AG08395 (cell line): ENCODE results near the gene CTTN.

Experiments
- DNase-seq: peaks from one replicate; pipeline ENCODE4 v3.0.0; 2012; ENCODE audit warnings: mixed read lengths, low spot score

CTTN gene

DNA sequence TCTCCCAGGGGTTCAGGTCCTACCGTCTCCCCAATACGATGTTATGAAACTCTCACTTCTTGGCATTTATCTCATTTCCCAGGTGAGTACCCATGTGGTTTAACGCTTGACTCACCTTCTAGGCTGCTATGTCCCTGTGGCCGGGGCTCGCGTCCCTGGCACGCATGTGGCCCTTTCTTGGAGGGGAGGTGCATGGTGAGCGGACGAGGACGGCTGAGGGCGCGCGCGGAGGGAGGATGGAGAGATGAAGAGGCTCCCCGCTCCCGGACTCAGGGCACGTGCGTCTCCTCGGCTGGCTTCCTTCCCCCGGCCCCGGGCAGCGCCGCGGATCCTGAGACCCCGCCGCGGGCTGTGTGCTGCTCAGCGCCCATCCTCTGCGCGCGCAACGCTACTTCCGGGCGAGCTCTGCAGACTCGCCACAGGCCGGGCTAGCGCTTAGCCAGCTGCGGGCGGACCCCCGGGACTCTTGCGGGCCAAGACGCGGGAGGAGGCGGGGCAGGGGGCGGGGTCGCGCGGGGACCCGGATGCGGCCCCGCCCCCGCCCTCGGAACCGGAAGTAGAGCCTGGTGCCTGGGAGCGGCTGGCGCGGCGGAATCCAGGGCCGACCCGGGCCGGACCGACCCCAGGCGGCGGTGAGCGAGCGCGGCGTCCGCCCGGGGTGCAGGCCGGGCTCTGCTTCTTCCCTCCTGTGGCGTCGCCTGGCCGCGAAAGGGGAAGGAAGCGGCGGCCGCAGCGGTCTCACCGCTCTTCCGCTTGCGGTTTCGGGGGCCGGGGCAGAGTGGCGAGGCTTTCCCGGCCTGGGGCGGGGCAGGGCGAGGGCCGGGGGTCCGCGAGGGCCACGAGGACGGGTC is at the start of gene CTTN:
Gene CTTN, plus strand, starts transcription at position 547 of the 851 bp plus-strand sequence. CDS start 8,769 bp downstream, outside the sequence.
- peak; percentile 96 for DNase-seq

DNA sequence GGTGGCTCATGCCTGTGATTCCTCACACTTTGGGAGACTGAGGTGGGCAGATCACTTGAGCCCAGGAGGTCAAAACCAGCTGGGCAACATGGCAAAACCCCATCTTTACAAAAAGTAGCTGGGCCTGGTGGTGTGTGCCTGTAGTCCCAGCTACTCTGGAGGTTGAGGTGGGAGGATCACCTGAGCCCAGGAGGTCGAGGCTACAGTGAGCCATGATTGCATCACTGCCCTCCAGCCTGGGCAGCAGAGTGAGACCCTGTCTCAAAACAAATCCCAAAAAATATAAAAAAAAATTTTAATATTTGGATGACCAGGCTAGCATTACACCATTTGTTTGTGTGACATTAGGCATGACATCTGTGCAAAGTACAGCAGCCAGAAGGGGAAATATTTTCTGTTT is 49.7 kb upstream of the CTTN start:
- DNase-seq = no peak

DNA sequence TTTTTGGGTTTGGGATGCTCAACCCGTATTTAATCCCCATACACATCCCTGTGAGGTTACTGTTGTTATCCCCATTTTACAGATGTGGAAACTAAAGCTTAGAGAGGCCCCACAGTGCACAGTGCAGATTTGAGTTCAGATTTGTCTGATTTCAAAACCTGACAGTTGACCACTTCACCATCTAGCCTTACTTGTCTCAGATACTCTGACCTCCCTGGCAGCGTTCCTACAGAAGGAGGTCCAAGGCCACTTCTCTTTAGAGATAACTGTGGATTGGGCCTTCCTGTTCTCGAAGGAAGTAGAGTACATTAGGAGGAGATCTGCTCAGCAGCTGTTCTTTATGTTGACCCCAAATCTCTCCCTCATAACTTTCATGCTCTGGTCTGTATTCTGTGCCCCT is 46.7 kb upstream of the CTTN start:
- DNase-seq = no peak

DNA sequence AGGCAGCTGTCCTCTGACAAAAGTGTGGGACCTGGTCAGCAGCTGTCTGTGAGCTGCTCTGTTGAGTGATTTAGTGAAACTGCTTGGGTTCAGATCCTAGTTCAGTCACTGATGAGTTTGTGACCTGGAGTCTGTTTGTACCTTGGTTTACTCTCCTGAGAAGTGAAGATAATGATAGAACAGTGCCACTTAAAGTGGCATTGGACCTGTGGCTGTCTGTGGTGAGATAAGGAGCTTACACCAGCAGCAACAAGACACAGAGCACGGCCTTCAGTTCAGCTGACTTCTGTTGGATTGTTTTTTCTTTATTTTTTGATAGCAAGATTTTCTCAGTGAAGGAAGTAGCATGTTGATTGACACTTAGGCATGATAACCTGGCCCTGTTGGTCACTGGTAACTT is 46.2 kb upstream of the CTTN start:
- DNase-seq = no peak

DNA sequence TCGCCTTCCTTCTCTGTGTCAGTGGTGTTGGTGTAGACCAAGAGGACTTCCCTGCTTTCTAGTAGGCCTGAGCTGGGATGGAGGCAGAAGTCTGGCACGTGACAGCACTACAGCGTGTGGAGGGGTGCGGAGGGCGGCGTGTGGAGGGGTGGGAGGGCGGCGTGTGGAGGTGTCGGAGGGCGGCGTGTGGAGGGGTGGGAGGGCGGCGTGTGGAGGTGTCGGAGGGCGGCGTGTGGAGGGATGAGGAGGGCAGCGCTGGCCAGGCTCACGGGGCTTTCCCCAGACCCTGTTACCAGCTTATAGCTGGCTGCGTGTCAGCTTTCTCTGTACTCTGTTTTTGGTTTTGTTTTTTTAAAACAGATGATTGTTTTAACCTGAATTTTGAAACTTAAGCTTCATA is 45.7 kb upstream of the CTTN start:
- no peak for DNase-seq

DNA sequence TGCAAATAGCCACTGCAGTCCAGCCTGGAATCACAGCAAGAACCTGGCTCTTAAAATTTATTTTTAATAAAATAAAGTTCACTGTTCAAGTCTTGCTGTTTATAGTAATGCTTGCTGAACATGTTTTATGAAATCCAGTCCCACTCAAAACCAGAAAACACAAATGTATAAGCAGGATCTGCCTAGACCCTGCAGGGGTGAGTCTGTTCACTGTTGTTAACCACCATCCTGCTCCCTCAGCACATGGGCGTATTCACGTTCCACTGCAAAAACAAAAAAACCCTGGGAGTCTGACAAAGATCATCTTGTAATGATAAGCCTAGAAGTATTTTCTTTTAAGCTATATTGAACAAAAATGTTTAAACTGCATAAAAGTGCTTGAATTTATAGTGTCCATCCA is 45.0 kb upstream of the CTTN start:
- DNase-seq = no peak

DNA sequence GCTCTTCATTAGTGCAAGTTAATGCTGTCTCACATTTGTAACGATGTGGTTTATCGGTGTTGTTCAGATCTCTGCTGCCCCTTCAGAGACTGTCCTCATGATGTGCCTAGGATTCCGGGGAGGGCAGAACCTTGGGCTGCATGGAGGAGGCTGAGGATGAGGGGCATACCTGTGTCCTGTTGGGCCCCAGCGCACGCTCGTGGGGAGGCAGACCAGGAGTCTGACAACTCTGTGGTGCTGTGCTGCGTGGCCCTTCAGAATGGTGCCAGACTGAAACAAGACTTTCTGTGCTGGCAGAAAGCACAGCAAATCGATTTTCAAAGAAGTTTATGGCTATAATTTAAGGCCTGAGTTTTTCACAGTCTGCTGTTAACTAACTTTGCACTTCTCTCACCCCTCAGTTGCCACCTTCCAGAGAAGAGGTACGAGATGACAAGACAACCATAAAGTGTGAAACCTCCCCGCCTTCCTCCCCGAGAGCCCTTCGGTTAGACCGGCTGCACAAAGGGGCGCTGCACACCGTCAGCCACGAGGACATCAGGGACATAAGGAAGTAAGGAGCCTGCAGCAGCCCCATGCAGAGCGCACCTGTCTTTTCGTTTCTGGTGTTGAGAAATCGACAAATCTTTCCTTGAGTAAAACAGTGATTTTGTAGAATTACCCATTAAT is 44.3 kb upstream of the CTTN start:
- no peak for DNase-seq

DNA sequence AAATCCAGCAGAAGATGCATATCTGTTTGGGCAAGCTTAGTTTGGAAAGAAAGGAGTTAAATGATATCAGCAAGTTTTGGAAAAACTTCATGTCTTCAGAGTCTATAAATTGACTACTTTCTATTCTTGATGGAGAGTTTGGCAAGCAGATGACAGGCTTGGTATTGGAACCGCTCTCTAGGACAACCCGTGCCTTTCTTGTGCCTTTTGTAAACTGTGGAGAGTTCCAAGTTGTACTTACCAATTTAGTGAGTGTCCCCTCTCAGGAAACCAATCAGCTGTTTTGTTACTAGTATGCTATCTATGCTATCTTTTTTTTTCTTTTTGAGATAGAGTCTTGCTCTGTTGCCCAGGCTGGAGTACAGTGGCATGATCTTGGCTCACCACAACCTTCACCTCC is 43.7 kb upstream of the CTTN start:
- no peak for DNase-seq

DNA sequence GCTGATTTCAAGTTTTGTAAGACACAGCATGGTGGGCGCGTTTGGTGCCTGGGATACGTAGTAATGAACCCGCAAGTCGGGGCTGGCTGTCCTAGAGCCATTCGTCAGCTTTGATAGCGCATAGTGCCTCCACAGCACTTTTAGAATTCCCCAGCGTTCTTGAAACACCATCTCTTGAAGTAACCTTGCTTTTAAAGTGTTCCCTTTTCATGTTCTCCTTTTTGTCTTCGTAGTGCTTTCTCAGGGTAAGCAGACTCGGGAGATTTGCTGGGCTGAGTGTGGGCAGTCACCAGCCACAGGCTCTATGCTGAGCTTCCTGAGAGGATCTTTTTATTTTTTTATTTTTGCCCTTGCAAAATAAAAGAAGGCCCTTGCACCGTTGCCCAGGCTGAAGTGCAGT is 39.6 kb upstream of the CTTN start:
- DNase-seq = no peak

DNA sequence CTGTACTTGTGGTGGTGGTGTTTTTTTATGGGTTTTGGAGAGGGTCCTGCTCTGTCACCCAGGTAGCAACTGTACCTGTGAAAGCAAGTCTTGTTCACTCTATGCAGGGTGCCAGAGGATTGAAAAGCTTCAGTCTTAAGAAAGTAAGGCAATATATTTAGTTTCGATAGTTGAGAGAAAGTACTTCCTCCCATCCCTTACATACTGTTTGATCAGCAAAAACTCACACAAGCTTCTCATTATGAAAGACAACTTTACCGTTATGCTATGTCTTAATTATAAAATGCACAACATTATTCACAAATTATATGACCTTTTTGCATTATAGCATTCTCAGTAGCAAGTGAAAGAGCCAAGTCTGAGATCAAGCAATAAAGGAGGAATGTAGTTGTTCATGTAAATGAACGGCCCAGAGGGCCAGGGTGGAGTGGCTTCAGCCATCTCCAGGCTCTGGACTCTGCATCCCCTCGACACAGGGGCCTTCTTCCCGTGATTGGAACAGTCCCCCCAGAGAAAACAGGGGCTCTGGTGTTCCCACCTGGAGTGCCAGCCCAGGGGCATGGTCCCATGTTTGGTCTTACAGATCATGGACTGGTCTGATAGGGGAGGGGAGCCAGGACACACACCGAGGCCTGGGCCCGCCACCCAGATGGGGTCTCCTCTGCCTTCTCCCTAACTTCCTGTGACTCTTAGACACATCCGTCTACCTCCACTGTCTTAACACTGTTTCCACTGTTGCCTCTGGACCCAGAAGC is 38.7 kb upstream of the CTTN start:
- DNase-seq = no peak

DNA sequence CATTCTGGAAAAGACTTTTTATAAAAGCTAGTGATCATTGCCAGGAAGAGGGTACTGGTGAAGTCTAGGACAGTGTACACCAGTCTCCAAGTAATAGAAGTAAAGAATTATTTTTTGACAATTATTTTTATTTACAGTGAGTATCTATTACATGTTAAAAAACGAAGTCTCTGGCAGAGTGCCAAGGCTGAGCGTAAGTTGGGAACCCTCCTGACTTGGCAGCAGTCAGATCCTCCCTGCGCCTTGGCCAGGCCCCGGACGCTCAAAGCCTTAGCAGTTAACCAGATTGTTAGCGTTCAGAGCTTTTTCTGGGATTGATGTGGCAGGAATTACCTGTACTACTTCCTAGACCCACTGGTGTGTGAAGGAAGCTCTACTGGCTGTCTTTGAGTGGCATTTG is 38.1 kb upstream of the CTTN start:
- DNase-seq = no peak

DNA sequence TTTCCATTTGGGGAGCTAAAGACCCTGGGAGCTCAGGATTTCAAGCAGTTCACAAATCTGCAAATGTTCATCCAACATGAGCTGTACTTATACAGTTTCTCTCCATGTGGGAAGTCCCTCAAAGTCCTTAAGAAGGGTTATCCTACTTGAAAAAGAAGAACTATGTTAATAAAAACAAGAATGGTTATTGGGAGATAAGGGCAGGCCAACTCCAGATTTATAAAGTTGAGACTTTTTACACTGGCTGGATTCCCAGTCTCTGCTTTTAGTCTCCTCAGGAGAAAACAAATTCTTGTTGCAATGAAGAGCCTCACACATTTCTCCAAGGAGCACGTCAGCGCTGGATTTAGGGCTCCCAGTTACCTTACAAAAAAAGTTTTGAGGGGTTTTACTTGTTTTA is 34.2 kb upstream of the CTTN start:
- no peak for DNase-seq

DNA sequence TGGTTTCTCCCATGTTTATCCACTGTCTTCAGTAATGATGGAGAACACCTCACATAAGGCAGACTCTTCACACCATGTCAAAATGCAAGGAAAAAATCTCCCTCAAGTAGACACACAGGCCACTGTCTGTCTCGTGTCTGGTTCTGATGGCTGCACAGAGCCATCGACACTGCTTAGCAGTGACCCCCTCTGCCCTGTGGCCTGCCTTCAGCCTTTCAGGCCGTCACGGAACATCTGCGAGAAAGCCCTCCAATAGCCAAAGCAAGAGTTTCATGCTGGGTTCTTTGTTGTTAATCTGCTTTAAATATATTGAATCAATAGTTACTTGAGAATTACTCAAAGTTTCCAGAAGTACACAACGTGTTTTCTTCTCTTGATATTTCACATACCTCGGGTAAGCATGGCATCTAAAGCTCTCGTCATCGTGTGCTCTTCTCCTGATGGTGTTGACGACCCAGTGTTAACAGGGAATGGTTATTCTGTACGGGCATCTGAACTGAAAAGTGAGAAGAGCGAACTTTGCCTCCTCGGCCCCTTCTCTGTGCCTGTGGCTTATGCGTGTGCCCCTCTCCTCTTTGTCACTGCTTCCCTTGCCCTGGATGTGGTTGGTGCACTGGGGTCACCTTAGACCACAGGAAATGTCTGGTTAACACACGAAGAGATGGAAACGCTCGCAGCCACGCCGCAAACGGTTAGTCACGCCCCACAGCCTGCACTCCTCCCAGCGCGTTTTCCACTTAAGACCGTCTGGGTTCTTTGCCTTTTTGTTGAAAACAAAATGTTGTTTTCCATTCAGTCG is 33.4 kb upstream of the CTTN start:
- no peak for DNase-seq

DNA sequence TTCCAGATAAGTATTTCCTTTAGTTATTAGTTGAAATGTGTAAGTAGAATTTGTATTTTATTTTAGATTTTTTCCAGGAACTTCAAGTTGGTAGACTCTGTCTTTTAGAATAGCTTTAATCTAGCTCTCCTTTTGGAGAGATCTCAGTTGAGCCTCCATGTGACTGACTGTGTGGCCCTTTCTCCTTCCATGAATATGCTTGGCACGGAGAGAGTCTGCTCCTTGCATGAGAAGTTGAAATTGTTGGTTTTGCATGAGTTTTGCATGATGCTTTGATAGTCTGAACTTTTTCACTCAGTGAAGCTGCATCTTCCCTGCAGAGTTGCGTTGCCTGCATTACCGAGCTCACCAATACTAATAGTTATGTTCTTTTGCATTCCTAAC is 32.8 kb upstream of the CTTN start:
- no peak for DNase-seq

DNA sequence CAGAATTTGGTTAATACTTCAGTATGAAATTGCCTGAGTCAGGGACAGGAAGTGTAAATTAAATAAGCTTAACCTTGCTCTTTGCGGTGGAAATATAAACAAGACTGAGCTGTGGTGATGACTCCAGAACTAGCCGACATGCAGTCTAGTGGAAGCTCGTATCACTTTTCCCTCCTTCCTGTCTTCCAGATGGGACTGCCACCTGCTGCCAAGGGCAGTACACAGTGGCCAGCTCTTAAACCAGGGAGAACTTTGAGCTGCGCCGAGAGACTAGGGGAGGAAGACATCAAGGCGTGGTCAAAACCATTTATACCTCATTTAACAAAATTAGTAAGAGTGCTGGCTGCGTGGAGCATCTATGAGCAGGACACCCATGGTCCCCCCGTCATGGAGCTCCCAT is 31.3 kb upstream of the CTTN start:
- DNase-seq = no peak

DNA sequence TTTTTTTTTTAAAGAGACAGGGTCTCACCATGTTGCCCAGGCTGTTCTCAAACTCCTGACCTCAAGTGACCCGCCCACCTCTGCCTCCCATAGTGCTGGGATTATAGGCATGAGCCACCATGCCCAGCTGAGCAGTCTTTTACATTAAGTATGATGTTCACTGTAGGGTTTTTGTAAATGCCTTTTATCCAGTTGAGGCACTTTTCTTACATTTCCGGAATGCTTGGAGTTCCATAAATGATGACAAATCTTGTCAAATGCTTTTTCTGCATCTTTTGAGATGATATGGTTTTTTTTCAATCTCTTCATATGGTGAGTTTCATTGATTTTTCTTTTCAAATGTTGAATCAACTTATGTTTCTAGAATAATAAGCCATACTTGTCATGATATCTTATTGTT is 29.4 kb upstream of the CTTN start:
- DNase-seq = no peak

DNA sequence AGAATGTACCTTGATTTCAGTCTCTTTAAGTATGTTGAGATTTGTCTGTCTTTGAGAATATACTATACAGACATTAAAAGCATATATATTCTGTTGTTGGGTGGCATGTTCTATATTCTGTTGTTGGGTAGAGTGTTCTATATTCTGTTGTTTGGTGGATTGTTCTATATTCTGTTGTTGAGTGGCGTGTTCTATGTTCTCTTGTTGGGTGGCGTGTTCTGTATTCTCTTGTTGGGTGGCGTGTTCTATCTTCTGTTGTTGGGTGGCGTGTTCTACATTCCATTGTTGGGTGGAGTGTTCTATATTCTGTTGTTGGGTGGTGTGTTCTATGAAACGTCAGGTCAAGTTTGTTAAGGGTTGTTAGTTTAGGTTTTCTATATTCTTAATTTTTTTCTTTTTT is 27.1 kb upstream of the CTTN start:
- peak; percentile 12 for DNase-seq

DNA sequence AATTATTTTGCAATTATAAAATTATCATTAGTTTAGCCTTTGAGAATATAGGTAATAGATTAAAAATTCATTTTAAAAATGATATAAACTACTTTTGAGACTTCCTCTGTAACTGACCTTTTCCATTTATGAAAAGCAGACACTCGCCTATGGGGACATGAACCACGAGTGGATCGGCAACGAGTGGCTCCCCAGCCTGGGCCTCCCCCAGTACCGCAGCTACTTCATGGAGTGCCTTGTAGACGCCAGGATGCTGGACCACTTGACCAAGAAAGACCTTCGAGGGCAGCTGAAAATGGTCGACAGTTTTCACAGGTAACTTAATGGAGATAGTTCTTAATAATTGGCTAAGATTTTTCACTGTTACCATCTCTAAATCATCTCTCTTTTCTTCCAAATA is 26.3 kb upstream of the CTTN start:
- DNase-seq = no peak

DNA sequence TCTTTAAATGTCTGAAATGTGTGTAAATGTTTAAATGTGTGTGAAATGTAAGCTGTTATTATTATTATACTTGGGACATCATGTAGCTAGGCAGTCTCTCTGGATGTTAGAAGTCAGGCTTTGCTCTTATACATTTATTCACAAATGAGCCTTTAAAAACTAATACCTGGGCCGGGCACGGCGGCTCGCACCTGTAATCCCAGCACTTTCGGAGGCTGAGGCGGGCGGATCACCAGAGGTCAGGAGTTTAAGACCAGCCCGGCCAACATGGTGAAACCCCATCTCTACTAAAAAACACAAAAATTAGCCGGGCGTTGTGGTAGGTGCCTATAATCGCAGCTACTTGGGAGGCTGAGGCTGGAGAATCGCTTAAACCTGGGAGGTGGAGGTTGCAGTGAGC is 21.7 kb upstream of the CTTN start:
- DNase-seq = no peak

DNA sequence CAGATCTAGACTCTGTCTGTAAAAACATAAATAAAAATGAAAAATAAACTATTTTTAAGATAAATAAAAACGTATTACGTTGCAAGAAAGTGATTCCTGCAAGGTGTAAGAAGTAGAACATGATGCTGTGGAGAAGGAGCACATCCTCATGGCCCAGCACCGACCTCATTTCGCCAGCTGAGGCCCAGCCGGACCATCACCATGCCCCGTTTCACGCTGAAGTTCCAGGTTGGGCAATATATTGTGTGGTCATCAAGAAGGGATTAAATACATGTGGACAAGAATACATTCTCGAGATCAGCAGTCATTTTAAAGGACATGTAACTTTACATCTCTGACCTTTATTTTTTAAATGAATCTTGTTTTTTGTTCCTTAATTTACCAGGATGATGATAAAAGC is 20.7 kb upstream of the CTTN start:
- no peak for DNase-seq

DNA sequence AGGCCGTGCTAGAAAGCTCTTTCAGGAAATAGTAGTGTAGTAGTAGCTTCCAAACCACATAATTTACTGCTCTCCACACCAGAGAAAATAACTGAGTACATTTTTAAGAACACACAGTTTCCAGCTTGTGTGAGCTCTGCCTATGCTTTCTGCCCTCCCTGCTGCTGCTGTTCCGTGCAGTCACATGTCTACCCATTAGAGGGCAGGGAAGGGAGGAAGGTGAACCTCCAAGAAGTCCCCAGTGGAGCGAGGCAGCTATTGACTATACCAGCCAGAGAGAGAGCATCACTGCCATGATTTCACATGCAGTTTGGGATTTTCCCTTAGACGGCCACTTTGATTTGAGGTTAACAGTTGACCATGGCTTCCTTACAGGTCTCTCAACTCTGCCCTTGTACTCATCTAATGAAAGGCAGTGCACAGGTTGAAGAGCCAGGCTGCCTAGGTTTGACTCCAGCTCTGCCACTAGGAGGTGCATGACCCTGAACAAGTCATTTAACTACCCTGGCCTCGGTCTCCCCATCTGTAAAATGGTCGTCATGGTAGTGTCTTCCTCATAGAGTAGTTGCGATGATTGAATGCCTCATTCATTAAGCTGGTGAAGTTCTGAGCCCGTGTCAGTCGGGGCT is 19.7 kb upstream of the CTTN start:
- no peak for DNase-seq

DNA sequence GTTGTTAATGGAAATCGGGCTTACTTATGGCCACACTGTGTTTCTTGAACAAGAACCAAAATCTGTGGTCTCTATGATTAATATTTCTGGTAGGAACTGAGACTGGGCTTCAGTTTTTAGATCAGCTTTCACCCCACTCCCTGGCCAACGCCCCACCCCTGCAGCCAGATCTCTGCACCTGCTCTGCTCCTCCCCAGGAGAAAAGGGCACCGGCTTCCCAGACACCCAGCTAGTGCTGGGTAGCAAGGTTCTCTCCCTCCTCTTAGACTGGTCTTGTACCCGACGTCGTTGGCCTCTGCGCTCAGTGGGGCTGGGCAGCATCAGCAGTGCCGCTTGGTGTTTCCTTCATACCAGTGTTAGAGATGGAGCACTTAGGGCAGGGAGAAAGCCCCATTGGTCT is 17.0 kb upstream of the CTTN start:
- no peak for DNase-seq
